ENCODE data around the gene BANP.
"Not testable (repeated sequence)": the region's sequence is repeated elsewhere in the genome, so short reads cannot be mapped to it uniquely, and the experiment has no call there.

The BANP gene

GRCh38 chr16:87909203-87909935 is 41.9 kb upstream of the BANP start:
- H2AFZ ChIP-seq (ENCODE audit: low read length); H3K9ac ChIP-seq (ENCODE audit: low read length); H4K20me1 ChIP-seq (ENCODE audit: insufficient read depth, low read length); H3K9me3 ChIP-seq (ENCODE audit: low read length); H3K36me3 ChIP-seq (ENCODE audit: insufficient read depth, low read length); H3K27ac ChIP-seq (ENCODE audit: low read depth, low read length, poor library complexity, severe bottlenecking); H3K79me2 ChIP-seq (ENCODE audit: insufficient read depth, low read length); H3F3A ChIP-seq (ENCODE audit: insufficient read depth, low read length); H3K27me3 ChIP-seq (ENCODE audit: insufficient read depth, low read length); H3K4me2 ChIP-seq (ENCODE audit: low read length); H3K9me2 ChIP-seq (ENCODE audit: low read depth, low read length); H3K4me3 ChIP-seq (ENCODE audit: low read depth, low read length, poor library complexity, severe bottlenecking): not testable (repeated sequence)
- peaks cover 15% of the 10 kb centered on the region for H3K4me1 ChIP-seq (ENCODE audit: insufficient read depth, low read length, severe bottlenecking)
- TF ChIP-seq CTCF (IDR thresholded peaks at IDR 0.05; ENCODE audit: low read length) = peak; percentile 80

GRCh38 chr16:87911106-87911763 is 40.0 kb upstream of the BANP start:
- peaks cover 15% of the 10 kb centered on the region for H3K4me1 ChIP-seq (ENCODE audit: insufficient read depth, low read length, severe bottlenecking)
- H3K9ac ChIP-seq (ENCODE audit: low read length); H3K27me3 ChIP-seq (ENCODE audit: insufficient read depth, low read length); H3K9me2 ChIP-seq (ENCODE audit: low read depth, low read length); H3K27ac ChIP-seq (ENCODE audit: low read depth, low read length, poor library complexity, severe bottlenecking); H3F3A ChIP-seq (ENCODE audit: insufficient read depth, low read length); H3K79me2 ChIP-seq (ENCODE audit: insufficient read depth, low read length); H3K36me3 ChIP-seq (ENCODE audit: insufficient read depth, low read length); H3K4me2 ChIP-seq (ENCODE audit: low read length); H3K4me3 ChIP-seq (ENCODE audit: low read depth, low read length, poor library complexity, severe bottlenecking); H4K20me1 ChIP-seq (ENCODE audit: insufficient read depth, low read length); H3K9me3 ChIP-seq (ENCODE audit: low read length); H2AFZ ChIP-seq (ENCODE audit: low read length): not testable (repeated sequence)

GRCh38 chr16:87912691-87913090 is 38.5 kb upstream of the BANP start:
- H3K36me3 ChIP-seq (ENCODE audit: insufficient read depth, low read length); H2AFZ ChIP-seq (ENCODE audit: low read length); H3K9me2 ChIP-seq (ENCODE audit: low read depth, low read length); H3K27me3 ChIP-seq (ENCODE audit: insufficient read depth, low read length); H3F3A ChIP-seq (ENCODE audit: insufficient read depth, low read length); H3K79me2 ChIP-seq (ENCODE audit: insufficient read depth, low read length); H3K27ac ChIP-seq (ENCODE audit: low read depth, low read length, poor library complexity, severe bottlenecking); H4K20me1 ChIP-seq (ENCODE audit: insufficient read depth, low read length); H3K9me3 ChIP-seq (ENCODE audit: low read length); H3K9ac ChIP-seq (ENCODE audit: low read length): not testable (repeated sequence)
- H3K4me1 ChIP-seq (ENCODE audit: insufficient read depth, low read length, severe bottlenecking) = peaks cover 15% of the 10 kb centered on the region
- H3K4me3 ChIP-seq (ENCODE audit: low read depth, low read length, poor library complexity, severe bottlenecking) = peak overlapping the region; percentile 16
- H3K4me2 ChIP-seq (ENCODE audit: low read length) = peak overlapping the region; percentile 25; the same call in 1 of the 2 replicates

GRCh38 chr16:87914021-87914725 is 37.1 kb upstream of the BANP start:
- not testable (repeated sequence) for H3K27ac ChIP-seq (ENCODE audit: low read depth, low read length, poor library complexity, severe bottlenecking); H3K79me2 ChIP-seq (ENCODE audit: insufficient read depth, low read length); H3K9me2 ChIP-seq (ENCODE audit: low read depth, low read length); H3K4me3 ChIP-seq (ENCODE audit: low read depth, low read length, poor library complexity, severe bottlenecking); H3K27me3 ChIP-seq (ENCODE audit: insufficient read depth, low read length); H3F3A ChIP-seq (ENCODE audit: insufficient read depth, low read length); H3K4me2 ChIP-seq (ENCODE audit: low read length); H4K20me1 ChIP-seq (ENCODE audit: insufficient read depth, low read length); H2AFZ ChIP-seq (ENCODE audit: low read length); H3K9me3 ChIP-seq (ENCODE audit: low read length); H3K9ac ChIP-seq (ENCODE audit: low read length); H3K36me3 ChIP-seq (ENCODE audit: insufficient read depth, low read length)
- peaks cover 15% of the 10 kb centered on the region for H3K4me1 ChIP-seq (ENCODE audit: insufficient read depth, low read length, severe bottlenecking)

Data from OCI-LY1 (cell line).